Stimulated activated CD4-positive, alpha-beta T cell treated with anti-CD3 and anti-CD28 coated beads, TNF-alpha, amount 100 ng/mL, for 48 hours (primary cell): ENCODE results near the gene HADHA.

Experiments
- DNase-seq, 3 donors: peaks; one replicate each; pipeline ENCODE4 v3.0.0-alpha.2; 2020; ENCODE audit warnings: low read depth in 3 of 3

Gene HADHA

GRCh38 chr2:26245231-26245732 lies 850 bp upstream of the HADHA start:
- DNase-seq, result peak; percentile 21 to 29 (median 23)

GRCh38 chr2:26243470-26244308 lies 743 bp downstream of the HADHA start:
- DNase-seq, result no peak

GRCh38 chr2:26241928-26242436 lies 2.5 kb downstream of the HADHA start:
- no peak for DNase-seq

GRCh38 chr2:26238311-26238958 lies 6.0 kb downstream of the HADHA start:
- DNase-seq, result no peak

GRCh38 chr2:26237868-26238267 lies 6.6 kb downstream of the HADHA start:
- no peak for DNase-seq

- no peak for DNase-seq
Observed at GRCh38 chr2:26235089-26235488, 9.3 kb downstream of the HADHA start.

- DNase-seq, result no peak
Observed at GRCh38 chr2:26230806-26231205, 13.6 kb downstream of the HADHA start.

- no peak for DNase-seq
Observed at GRCh38 chr2:26229595-26229994, 14.8 kb downstream of the HADHA start.

GRCh38 chr2:26224095-26224494 lies 20.3 kb downstream of the HADHA start:
- DNase-seq, result no peak

GRCh38 chr2:26223018-26223417 lies 21.4 kb downstream of the HADHA start:
- DNase-seq, result no peak

GRCh38 chr2:26217720-26218119 lies 26.7 kb downstream of the HADHA start:
- no peak for DNase-seq

GRCh38 chr2:26216587-26216986 lies 27.8 kb downstream of the HADHA start:
- no peak for DNase-seq

- DNase-seq, result no peak
Observed at GRCh38 chr2:26215833-26216232, 28.6 kb downstream of the HADHA start.

- DNase-seq, result no peak
Observed at GRCh38 chr2:26214759-26215158, 29.7 kb downstream of the HADHA start.

GRCh38 chr2:26212011-26212410 lies 32.4 kb downstream of the HADHA start:
- DNase-seq, result no peak

- no peak for DNase-seq
Observed at GRCh38 chr2:26203906-26204305, 40.5 kb downstream of the HADHA start.

GRCh38 chr2:26202981-26203490 lies 41.4 kb downstream of the HADHA start:
- no peak for DNase-seq

- no peak for DNase-seq
Observed at GRCh38 chr2:26197516-26197915, 46.9 kb downstream of the HADHA start.

GRCh38 chr2:26196683-26197418 lies 47.6 kb downstream of the HADHA start:
- DNase-seq, result no peak

- no peak for DNase-seq
Observed at GRCh38 chr2:26195040-26195984, 49.1 kb downstream of the HADHA start.
